Activated gamma-delta T cell treated with anti-CD3 and anti-CD28 coated beads, Interleukin-2, amount 50 U/mL, for 16 hours (primary cell): Measurements from ENCODE around the gene ZNF737.
"Not testable (repeated sequence)": the region's sequence is repeated elsewhere in the genome, so short reads cannot be mapped to it uniquely, and the experiment has no call there.

Source experiments
- DNase-seq: peaks from one replicate; pipeline ENCODE4 v3.0.0-alpha.2; 2020; ENCODE audit warnings: low read depth

Gene ZNF737

DNA sequence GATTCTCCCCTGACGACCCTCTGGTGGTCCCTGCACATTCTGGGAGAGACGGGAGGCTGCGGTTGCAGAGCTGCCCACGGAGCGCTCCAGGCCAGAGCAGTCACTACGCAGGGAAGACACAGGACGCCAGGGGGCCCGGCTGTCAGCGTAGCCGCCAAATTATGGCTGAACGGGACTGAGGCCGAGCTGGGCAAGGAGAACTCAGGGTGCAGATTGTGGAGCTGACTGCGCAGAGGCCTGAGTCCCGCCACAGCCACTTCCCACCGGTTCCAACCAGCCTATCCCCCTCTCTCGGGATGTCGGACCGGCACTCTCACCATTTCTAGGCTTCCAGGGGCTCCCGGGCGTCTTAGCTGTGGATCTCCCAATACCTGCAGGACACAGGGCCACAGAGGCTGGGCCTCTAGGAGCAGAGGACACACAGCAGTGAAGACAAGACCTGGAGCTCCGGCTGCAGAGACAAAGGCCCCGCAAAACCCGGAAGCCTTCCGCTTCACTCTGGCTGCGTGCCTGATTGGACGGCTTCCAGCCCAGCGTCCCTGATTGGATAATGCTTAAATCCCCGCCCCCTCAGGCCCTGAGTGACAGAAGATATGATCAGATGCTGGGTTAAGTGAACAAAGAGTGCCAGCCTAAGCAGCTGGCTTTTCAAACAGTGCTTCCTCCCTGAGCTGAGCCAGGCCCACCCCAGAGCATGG lies at the start of gene ZNF737:
ZNF737 (minus strand) TSS at position 461 of the 698 bp plus-strand sequence; CDS start at position 320, 141 bp downstream.
- peak; percentile 88 for DNase-seq

DNA sequence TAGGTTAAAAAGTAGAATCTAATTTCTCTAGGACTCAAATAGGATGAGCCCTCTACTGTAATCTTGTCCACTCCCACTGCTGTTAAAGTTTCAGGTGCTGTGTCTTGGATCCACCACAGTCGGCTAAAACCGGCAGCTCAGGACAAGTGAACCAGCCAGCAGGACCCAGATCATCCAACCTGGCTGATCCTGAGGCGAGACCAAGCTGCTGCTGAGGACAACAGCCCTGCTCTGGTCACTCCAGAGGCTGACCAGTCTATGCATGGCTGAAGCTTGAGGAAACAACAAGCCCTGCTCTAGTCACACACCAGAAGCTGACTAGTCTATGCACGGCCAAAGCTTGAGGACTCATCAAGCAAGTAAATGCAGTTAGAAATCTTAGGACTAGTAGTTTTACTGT lies 49.4 kb upstream of the ZNF737 start:
- not testable (repeated sequence) for DNase-seq

DNA sequence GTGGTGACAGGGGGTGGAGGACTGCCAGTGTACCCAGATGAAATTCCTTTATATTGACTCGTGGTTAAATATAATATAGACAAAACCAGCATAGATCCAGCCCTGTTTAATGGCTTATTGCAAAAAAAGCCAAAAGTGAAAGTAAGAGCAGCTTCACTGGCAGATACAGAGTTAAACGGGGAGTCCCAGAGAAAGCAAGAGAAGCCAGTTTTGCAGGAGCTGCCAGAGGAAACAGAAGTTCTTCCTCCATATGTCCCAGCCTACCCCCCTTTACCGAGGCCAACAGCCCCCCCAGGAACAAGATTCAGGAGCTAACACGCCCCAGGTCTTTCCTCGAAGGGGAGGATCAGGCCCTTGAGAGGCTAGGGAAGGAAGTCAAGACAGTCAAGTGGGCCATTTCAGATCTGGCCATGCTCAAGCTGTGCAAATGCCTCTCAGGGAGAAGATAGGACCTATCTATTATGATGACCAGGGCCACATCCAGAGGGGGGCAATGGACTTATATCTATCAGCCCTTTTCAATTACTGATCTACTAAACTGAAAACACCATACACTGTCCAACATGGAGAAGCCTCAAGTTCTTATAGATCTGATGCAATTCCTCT lies 47.2 kb upstream of the ZNF737 start:
- DNase-seq: no peak

DNA sequence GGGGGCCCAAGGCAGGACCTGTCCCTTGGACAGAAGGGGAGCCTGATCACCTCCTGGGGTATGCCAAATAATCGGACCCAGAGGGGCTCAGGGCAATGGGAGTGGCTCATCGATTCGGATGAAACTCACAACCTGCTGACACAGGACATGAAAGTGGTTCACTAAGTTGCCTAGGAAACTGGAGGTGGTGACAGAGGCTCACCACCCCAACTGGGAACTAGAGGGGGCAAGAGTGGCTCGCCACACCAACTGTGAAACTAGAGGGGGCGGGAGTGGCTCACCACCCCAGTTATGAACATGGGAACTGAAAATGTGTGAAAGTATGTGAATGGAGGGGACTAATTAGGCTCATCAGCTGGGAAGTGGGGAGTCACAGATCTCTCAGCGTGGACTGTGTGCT lies 46.3 kb upstream of the ZNF737 start:
- no peak for DNase-seq

DNA sequence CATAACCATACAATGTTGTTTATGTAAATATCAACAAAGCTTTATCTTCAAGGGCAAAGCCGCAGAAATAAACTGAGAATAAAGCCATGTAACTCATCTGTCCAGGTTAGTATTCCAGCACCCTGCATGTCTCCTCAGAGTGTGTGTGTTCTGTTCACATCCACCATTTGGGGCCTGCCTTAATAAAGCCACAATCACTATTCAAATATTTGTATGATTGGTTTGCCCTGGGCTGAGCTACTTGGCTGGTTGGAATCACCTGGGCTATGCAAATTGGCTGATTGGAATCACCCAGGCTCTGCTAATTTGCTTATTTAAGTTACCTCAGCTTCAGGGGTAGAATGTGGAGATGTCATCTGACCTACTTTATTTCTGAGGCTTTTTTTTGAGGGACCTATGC lies 42.4 kb upstream of the ZNF737 start:
- no peak for DNase-seq

DNA sequence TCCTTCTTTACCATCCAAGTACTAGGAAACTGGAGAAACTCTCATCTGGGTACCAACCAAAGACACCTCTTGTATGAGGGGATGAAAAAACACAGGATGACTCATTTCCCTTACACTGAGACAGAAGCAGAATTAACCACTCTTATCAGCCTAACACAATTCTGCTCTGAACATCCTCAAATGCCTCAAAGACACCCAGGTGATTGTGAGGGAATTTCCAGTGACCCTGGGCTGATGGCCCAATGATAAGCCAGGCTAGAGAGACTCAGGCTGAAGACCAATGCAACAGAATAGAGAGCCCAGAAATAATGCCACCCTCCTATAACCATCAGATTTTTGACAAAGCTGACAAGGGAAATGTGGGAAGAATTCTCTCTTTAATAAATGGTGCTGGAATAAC lies 7.0 kb downstream of the ZNF737 start:
- no peak for DNase-seq

DNA sequence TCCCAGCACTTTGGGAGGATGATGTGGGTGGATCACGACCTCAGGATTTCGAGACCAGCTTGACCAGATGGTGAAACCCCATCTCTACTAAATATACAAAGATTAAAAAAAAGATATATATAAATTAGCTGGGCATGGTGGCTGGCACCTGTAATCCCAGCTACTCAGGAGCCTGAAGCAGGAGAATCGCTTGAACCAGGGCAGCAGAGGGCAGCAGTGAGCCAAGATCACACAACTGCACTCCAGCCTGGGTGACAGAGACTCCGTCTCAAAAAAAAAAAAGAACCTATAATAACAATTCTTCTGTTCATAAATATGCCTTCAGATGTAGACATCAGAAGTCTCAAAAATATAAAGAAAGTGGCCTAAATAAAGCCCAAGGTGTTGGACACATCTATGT lies 7.6 kb downstream of the ZNF737 start:
- no peak for DNase-seq

DNA sequence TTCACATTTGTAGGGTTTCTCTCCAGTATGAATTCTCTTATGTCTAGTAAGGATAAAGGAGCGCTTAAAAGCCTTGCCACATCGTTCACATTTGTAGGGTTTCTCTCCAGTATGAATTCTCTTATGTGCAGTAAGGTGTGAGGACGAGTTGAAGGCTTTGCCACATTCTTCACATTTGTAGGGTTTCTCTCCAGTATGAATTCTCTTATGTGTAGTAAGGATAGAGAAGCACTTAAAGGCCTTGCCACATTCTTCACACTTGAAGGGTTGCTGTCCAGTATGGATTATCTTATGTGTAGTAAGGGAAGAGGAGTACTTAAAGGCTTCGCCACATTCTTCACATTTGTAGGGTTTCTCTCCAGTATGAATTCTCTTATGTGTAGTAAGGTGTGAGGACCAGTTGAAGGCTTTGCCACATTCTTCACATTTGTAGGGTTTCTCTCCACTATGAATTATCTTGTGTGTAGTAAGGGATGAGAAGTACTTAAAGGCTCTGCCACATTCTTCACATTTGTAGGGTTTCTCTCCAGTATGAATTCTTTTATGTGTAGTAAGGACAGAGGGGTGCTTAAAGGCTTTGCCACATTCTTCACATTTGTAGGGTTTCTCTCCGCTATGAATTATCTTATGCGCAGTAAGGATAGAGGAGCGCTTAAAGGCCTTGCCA lies 20.8 kb downstream of the ZNF737 start:
- not testable (repeated sequence) for DNase-seq

DNA sequence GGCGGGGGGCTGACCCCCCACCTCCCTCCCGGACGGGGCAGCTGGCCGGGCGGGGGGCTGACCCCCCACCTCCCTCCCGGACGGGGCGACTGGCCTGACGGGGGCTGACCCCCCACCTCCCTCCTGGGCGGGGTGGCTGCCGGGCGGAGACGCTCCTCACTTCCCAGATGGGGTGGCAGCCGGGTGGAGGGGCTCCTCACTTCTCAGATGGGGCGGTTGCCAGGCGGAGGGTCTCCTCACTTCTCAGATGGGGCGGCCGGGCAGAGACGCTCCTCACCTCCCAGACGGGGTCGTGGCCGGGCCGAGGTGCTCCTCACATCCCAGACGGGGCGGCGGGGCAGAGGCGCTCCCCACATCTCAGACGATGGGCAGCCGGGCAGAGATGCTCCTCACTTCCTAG lies 35.3 kb downstream of the ZNF737 start:
- DNase-seq: not testable (repeated sequence)

DNA sequence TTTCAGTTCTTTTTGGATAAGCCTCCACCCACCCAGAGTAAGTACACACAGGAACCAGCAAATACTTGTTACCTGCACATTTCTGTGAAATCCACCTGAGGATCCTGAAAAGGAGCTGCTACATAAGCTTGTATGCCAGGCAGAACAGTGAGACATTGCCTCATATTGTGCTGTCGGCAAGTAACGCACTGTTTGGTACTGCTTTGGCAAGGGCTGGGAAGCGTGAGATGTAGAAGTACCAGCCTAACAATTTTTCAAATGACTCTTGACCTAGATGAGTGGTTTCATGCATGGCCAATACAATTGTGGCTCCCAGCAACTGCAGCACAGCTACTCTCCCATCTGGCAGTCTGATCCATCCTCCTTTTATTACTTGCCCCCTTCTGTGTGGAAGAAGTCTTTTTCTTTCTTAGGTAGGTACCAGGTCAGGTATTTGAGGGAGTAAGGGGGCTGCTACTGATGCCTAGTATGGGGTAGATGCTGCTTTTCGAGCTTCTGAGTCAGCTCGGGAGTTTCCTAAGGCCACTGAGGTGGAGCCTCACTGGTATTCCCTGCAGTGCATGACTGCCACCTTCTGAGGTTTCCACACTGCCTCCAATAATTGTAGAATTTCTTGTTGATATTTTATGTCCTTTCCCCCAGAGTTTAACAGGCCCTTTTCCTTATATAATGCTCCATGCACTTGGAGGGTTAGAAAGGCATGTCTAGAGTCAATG lies 52.2 kb downstream of the ZNF737 start:
- no peak for DNase-seq

DNA sequence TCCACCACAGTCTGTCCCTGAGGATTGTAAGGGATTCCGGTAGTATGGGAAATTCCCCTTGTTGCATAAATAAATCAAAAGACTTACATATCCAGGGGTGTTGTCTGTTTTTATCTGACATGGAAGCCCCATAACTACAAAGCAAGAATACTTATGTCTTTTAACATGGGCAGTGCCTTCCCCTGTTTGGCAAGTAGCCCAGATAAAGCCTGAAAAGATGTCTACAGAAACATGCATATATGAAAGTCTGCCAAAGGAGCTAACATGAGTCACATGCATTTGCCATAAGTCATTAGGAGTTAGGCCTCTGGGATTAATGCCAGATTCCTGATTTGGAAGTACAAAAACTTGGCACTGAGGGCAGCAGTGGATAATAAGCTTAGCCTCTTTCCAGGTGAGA lies 62.1 kb downstream of the ZNF737 start:
- no peak for DNase-seq
